ENCODE data around the gene WDR73.

GRCh38 chr15:84661001-84661400, 6.9 kb upstream of the WDR73 start:
- no peak for TF ChIP-seq CTCF (IDR thresholded peaks at IDR 0.05; ENCODE audit: low read length)
- no peak for TF ChIP-seq EZH2 (IDR thresholded peaks at IDR 0.05; ENCODE audit: borderline replicate concordance, low read length)

All from OCI-LY1 (cell line).